Prostate gland (tissue), 2 donors: ENCODE results near the gene SGCG.

Experiments
- POLR2AphosphoS5 ChIP-seq: sonication (generic); formaldehyde crosslinking; IDR thresholded peaks from one replicate; pipeline ENCODE4 v1.6.1; 2017; ENCODE audit warnings: antibody characterized with exemption
- TF ChIP-seq, protein P1 (sequence below), 4 experiments: fragments of 200-600 bp in 2 of 4; fragments of 450-650 bp in 2 of 4; sonication (generic) in 2 of 4; IDR thresholded peaks; 1 replicate in 3 of 4; 2 replicates in 1 of 4; pipeline ENCODE4 v1.5.1; 2016 to 2019; ENCODE audit warnings: antibody characterized with exemption in 4 of 4, mild to moderate bottlenecking in 2 of 4, moderate library complexity in 2 of 4

DNA sequence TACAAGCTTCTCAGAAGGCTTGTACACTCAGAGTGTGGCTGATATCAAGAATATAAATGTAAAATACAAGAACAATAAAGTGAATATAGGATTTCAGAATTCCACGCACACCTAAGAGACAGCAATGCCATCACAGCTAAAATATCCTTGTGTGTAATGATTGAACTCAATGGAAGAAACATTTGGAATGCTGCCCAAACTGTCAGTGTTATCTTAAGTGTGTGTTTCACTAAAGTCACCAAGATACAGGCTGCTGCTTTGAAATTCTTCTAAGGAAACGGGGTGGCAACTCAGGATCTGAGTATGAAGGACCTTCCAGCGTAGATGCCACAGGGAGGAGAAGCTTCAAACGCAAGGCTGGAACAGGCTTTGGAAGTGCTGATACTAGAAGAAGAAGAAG is 86.8 kb downstream of the SGCG start:
- TF ChIP-seq, protein P1, sequence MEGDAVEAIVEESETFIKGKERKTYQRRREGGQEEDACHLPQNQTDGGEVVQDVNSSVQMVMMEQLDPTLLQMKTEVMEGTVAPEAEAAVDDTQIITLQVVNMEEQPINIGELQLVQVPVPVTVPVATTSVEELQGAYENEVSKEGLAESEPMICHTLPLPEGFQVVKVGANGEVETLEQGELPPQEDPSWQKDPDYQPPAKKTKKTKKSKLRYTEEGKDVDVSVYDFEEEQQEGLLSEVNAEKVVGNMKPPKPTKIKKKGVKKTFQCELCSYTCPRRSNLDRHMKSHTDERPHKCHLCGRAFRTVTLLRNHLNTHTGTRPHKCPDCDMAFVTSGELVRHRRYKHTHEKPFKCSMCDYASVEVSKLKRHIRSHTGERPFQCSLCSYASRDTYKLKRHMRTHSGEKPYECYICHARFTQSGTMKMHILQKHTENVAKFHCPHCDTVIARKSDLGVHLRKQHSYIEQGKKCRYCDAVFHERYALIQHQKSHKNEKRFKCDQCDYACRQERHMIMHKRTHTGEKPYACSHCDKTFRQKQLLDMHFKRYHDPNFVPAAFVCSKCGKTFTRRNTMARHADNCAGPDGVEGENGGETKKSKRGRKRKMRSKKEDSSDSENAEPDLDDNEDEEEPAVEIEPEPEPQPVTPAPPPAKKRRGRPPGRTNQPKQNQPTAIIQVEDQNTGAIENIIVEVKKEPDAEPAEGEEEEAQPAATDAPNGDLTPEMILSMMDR (IDR thresholded peaks at IDR 0.05) = no peak
- no peak for TF ChIP-seq POLR2AphosphoS5
